ENCODE data around the gene DMRTA2.

DNA sequence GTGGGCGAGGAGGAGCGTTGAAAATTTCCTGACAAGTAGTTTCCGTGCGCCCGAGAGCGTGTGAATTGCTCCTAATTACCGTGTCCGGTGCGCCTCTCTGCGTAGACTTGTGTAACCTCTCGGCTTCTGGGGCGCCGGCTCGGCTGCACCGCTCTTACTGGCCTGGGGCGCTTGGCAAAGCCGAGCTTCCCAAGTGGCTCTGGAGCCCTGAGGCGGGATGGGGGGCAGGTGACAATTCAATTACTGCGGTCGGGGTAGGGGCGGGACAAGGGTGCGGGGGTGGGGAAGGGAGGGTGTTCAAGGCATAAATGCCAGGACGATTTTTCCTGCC lies 392 bp upstream of the DMRTA2 start:
- TF ChIP-seq NR3C1 (CRISPR knock-in tag; IDR thresholded peaks at IDR 0.05) (no peak), ZNF384 (IDR thresholded peaks at IDR 0.05; ENCODE audit: low read depth, low read length) (no peak), EP300 (IDR thresholded peaks at IDR 0.05; ENCODE audit: low read length) (no peak), MYNN (IDR thresholded peaks at IDR 0.05) (no peak), MYNN (CRISPR knock-in tag; IDR thresholded peaks at IDR 0.05) (no peak), ARNT (IDR thresholded peaks at IDR 0.05) (no peak), ZNF239 (CRISPR knock-in tag; IDR thresholded peaks at IDR 0.05) (no peak), SP1 (CRISPR knock-in tag; IDR thresholded peaks at IDR 0.05) (no peak), KDM5B (IDR thresholded peaks at IDR 0.05; ENCODE audit: insufficient replicate concordance, low read depth, low read length) (no peak), GTF2F1 (IDR thresholded peaks at IDR 0.05; ENCODE audit: low read depth, low read length) (no peak), TARDBP (IDR thresholded peaks at IDR 0.05) (no peak)
- TF ChIP-seq, protein P1, sequence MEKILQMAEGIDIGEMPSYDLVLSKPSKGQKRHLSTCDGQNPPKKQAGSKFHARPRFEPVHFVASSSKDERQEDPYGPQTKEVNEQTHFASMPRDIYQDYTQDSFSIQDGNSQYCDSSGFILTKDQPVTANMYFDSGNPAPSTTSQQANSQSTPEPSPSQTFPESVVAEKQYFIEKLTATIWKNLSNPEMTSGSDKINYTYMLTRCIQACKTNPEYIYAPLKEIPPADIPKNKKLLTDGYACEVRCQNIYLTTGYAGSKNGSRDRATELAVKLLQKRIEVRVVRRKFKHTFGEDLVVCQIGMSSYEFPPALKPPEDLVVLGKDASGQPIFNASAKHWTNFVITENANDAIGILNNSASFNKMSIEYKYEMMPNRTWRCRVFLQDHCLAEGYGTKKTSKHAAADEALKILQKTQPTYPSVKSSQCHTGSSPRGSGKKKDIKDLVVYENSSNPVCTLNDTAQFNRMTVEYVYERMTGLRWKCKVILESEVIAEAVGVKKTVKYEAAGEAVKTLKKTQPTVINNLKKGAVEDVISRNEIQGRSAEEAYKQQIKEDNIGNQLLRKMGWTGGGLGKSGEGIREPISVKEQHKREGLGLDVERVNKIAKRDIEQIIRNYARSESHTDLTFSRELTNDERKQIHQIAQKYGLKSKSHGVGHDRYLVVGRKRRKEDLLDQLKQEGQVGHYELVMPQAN (IDR thresholded peaks at IDR 0.05; ENCODE audit: borderline replicate concordance) = no peak
- TF ChIP-seq, protein P2, sequence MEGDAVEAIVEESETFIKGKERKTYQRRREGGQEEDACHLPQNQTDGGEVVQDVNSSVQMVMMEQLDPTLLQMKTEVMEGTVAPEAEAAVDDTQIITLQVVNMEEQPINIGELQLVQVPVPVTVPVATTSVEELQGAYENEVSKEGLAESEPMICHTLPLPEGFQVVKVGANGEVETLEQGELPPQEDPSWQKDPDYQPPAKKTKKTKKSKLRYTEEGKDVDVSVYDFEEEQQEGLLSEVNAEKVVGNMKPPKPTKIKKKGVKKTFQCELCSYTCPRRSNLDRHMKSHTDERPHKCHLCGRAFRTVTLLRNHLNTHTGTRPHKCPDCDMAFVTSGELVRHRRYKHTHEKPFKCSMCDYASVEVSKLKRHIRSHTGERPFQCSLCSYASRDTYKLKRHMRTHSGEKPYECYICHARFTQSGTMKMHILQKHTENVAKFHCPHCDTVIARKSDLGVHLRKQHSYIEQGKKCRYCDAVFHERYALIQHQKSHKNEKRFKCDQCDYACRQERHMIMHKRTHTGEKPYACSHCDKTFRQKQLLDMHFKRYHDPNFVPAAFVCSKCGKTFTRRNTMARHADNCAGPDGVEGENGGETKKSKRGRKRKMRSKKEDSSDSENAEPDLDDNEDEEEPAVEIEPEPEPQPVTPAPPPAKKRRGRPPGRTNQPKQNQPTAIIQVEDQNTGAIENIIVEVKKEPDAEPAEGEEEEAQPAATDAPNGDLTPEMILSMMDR (IDR thresholded peaks at IDR 0.05 in 2 of 3, conservative IDR thresholded peaks at IDR 0.05 in 1 of 3; ENCODE audit: insufficient read depth in 2 of 3, low read depth in 1 of 3, low read length in 3 of 3) = no peak
